ENCODE measurements around the gene OCA2.

GRCh38 chr15:27770086-27770607, 329.0 kb downstream of the OCA2 start:
- TF ChIP-seq EP300 (IDR thresholded peaks at IDR 0.05; ENCODE audit: borderline replicate concordance) (no peak), EGR1 (IDR thresholded peaks at IDR 0.05) (no peak), TEAD4 (IDR thresholded peaks at IDR 0.05) (no peak), ZBTB7A (IDR thresholded peaks at IDR 0.05; ENCODE audit: low read depth) (no peak), NFIC (IDR thresholded peaks at IDR 0.05) (no peak), TAF1 (IDR thresholded peaks at IDR 0.05; ENCODE audit: low read depth) (no peak), YY1 (IDR thresholded peaks at IDR 0.05; ENCODE audit: low read depth) (no peak), CEBPB (IDR thresholded peaks at IDR 0.05) (no peak), MAX (IDR thresholded peaks at IDR 0.05) (no peak), REST (IDR thresholded peaks at IDR 0.05; ENCODE audit: low read depth) (no peak), RAD21 (IDR thresholded peaks at IDR 0.05; ENCODE audit: low read depth) (no peak), FOXM1 (IDR thresholded peaks at IDR 0.05; ENCODE audit: borderline replicate concordance, low read depth) (no peak)
